SH-SY5Y (cell line): Measurements from ENCODE around the gene SAE1.

Experiments
- GATA2 ChIP-seq: IDR thresholded peaks from 2 replicates; pipeline ENCODE4 v1.6.1; 2011; ENCODE audit warnings: mild to moderate bottlenecking, low read depth, low read length
- GATA3 ChIP-seq: IDR thresholded peaks from 2 replicates; pipeline ENCODE4 v1.6.1; 2011; ENCODE audit warnings: low read depth, mild to moderate bottlenecking, low read length, moderate library complexity

- TF ChIP-seq GATA3, result no peak
- no peak for TF ChIP-seq GATA2
Observed at GRCh38 chr19:47152632-47153031, 22.0 kb downstream of the SAE1 start.
